Astrocyte of the cerebellum (primary cell): ENCODE measurements around the gene TMC6.

ENCODE experiments used
- DNase-seq: peaks from one replicate; pipeline ENCODE4 v3.0.0-alpha.2; 2011; ENCODE audit warnings: low read depth
- H3K4me3 ChIP-seq: 2 replicates; pipeline ENCODE4 v1.5.1; 2011; ENCODE audit warnings: mild to moderate bottlenecking, low read depth, low read length, moderate library complexity
- in situ Hi-C: cut with HindIII; loops from 2 replicates; pipeline ENCODE4 v1.10.0; 2017; ENCODE audit warnings: low sequenced_read_pairs
- TF ChIP-seq, protein P1 (sequence below): IDR thresholded peaks from 2 replicates; pipeline ENCODE4 v1.5.1; 2012; ENCODE audit warnings: low read length, low read depth, moderate library complexity, mild to moderate bottlenecking; ENCODE audit errors: missing control alignments

Gene TMC6

GRCh38 chr17:78129351-78130089 is 965 bp upstream of the TMC6 start:
- DNase-seq: no peak
- TF ChIP-seq, protein P1, sequence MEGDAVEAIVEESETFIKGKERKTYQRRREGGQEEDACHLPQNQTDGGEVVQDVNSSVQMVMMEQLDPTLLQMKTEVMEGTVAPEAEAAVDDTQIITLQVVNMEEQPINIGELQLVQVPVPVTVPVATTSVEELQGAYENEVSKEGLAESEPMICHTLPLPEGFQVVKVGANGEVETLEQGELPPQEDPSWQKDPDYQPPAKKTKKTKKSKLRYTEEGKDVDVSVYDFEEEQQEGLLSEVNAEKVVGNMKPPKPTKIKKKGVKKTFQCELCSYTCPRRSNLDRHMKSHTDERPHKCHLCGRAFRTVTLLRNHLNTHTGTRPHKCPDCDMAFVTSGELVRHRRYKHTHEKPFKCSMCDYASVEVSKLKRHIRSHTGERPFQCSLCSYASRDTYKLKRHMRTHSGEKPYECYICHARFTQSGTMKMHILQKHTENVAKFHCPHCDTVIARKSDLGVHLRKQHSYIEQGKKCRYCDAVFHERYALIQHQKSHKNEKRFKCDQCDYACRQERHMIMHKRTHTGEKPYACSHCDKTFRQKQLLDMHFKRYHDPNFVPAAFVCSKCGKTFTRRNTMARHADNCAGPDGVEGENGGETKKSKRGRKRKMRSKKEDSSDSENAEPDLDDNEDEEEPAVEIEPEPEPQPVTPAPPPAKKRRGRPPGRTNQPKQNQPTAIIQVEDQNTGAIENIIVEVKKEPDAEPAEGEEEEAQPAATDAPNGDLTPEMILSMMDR: no peak
- in situ Hi-C loops: no loop called here
- no peak overlapping the region for H3K4me3 ChIP-seq

GRCh38 chr17:78127888-78128550 is 536 bp downstream of the TMC6 start:
- peak overlapping the region; percentile 41 for H3K4me3 ChIP-seq
- in situ Hi-C loops: no loop called here
- TF ChIP-seq, protein P1: no peak
- no peak for DNase-seq

- in situ Hi-C loops: no loop called here
- peak overlapping the region; percentile 41 for H3K4me3 ChIP-seq
- TF ChIP-seq, protein P1: no peak
- no peak for DNase-seq
Observed at GRCh38 chr17:78127239-78127887, 1.2 kb downstream of the TMC6 start.

GRCh38 chr17:78126895-78127238 is 1.7 kb downstream of the TMC6 start:
- TF ChIP-seq, protein P1: no peak
- no peak overlapping the region for H3K4me3 ChIP-seq
- DNase-seq: no peak
- in situ Hi-C loops: no loop called here

GRCh38 chr17:78125976-78126894 is 2.3 kb downstream of the TMC6 start:
- H3K4me3 ChIP-seq: no peak overlapping the region
- in situ Hi-C loops: no loop called here

More at GRCh38 chr17:78125976-78126894, 2.3 kb downstream of the TMC6 start:
- TF ChIP-seq, protein P1: no peak
- DNase-seq: no peak
